T-helper 1 cell treated with Interleukin-12 subunit alpha and Interleukin-12 subunit beta and Interleukin-4 antibody, amounts not matched to agents 30 ng/mL and 1 ng/mL, for 36 hours (primary cell): Measurements from ENCODE around the gene GC. TPM values are rescaled to one million over a fixed set of nuclear protein-coding genes. Genes with fewer than 3 reads are reported as not detected.
"Not testable (repeated sequence)": the region's sequence is repeated elsewhere in the genome, so short reads cannot be mapped to it uniquely, and the experiment has no call there.

Experiments used
- intact Hi-C: fragments of 100-400 bp; cut with micrococcal nuclease; formaldehyde crosslinking; loops from one replicate; pipeline ENCODE4 v1.15.1; 2024
- total RNA-seq: library from RNA; stranded (reverse); gene quantifications from 2 replicates; pipeline ENCODE4 v1.2.3, GENCODE V29; 2022

The GC gene, protein sequence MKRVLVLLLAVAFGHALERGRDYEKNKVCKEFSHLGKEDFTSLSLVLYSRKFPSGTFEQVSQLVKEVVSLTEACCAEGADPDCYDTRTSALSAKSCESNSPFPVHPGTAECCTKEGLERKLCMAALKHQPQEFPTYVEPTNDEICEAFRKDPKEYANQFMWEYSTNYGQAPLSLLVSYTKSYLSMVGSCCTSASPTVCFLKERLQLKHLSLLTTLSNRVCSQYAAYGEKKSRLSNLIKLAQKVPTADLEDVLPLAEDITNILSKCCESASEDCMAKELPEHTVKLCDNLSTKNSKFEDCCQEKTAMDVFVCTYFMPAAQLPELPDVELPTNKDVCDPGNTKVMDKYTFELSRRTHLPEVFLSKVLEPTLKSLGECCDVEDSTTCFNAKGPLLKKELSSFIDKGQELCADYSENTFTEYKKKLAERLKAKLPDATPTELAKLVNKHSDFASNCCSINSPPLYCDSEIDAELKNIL
- total RNA-seq: not detected in 2 replicates

GRCh38 chr4:71783972-71784371, at the start of gene GC:
Gene GC, minus strand, starts transcription at chr4:71784079. Its CDS starts 61 bp downstream, at chr4:71784018.
- intact Hi-C loops: no loop called here

DNA sequence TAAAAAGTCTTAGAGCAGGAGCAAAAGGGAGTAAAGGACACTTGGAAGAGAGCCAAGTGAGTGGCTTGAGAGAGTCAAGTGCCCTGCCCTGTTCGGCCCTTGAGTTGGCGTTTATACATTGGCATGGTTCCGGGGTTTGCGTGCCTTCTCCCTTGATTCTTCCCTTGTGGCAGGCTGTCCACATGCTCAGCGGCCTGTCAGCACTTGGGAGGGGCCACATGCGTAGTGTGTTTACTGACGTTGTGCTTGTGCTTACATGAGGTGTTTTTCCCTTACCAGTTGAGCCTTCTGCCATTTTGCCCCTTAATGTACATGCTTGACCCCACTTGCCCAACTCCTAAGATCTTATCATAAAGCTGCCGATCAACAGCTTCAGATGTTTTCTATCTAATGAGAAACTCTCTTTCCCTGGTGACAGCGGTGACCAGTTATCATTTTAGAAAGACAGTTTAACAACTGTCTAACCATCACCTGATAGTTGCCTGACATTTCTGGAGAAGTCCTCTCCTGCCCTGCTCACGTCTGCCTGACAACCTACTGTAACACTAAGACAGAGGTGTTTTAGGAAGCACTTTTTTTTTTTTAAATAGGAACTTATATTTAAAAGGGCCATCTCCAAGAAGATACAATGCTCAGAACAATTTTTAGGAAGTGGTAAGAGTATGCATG, 49.5 kb upstream of the GC start:
- intact Hi-C loops: no loop called here

GRCh38 chr4:71832049-71832448, 48.2 kb upstream of the GC start:
- intact Hi-C loops: no loop called here

GRCh38 chr4:71830497-71831190, 46.8 kb upstream of the GC start:
- intact Hi-C loops: no loop called here

DNA sequence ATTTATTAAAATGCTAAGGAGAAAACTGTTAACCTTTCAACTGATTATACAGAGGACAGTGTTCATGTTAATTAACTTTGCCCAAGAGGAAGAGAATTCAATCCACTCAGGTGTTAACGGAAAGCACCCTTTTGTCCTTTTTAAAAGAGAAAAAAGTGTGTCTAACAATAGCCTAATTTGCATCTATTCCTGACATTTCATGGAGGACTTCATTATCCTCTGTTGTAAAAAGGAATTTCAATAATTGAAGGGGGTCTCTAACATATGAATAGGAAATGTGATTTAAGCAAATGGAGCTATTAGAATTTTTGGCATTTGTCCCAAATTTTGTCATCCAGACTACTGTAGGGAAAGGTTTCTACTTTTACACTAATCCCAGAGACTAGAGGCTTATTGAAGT, 44.6 kb upstream of the GC start:
- intact Hi-C loops: no loop called here

GRCh38 chr4:71827826-71828225, 43.9 kb upstream of the GC start:
- intact Hi-C loops: no loop called here

- intact Hi-C loops: no loop called here
These were observed 32.9 kb upstream of the GC start for GRCh38 chr4:71816676-71817303.

GRCh38 chr4:71814433-71814832, 30.6 kb upstream of the GC start:
- intact Hi-C loops: no loop called here

DNA sequence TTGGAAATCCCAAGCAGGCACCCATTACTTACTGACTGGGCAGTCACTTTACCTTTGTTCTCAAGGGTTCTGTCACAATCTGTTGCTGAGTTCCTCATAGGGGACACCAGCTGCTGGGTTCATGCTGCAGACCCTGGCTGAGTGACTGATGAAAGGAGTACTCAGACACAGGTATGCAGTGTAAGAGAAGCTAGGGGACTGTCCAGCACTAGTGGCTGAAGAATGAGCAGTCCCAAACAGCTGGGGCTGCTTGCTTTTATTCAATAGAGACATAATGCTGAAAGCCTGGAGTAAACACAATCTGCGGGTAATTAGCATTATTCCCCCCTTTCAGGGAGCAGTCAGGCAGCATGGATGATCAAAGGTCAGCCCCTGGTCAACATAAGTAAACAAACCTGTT, 25.9 kb upstream of the GC start:
- intact Hi-C loops: not testable (repeated sequence)

DNA sequence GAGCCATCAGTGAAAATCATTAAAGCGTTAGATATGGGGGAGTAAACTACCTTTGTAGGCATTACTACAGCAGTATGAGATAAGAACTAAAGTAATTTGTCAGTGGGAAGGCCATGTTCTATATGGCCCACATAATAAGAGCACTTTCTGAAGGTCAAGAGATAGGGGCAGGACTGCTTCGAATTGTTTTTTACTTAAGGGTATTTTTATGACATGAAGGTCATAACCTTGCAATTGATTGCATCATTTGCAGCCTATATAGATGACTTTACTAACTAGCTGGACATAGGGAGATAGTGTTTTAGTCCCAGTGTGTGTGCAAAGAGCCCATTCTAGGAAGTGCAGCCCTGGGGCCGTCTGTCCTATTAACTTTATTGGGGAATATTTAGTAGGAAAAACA, 23.6 kb upstream of the GC start:
- intact Hi-C loops: no loop called here

GRCh38 chr4:71805230-71805629, 21.4 kb upstream of the GC start:
- intact Hi-C loops: not testable (repeated sequence)

DNA sequence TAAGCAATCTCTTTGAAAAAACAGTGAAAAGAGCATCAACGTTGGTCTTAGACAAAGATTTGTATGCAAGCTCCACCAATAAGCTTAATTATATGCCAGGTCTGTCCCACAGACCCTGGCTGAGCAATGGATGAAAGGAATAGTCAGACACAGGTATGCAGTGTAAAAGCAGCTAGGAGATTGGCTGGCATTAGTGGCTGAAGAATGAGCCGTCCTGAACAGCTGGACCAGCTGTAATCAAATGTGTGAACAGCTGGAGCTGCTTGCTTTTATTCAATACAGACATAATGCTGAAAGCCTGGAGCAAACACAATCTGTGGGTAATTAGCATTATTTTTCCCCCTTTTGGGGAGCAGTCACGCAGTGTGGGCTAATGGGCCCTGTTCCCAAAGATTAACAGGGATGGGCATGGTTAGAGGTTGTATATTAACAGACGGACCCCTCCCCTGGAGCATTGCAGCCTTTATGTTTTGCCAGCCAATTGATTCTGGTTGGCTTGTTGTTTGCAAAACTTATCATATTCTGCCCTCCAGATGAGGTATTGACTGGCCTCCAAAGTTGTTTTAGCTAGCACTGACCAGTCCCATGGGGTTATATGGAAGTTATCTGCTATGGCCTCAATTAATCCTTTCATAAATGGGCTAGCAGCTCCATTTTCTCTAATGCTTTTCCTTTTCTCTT, 20.3 kb upstream of the GC start:
- intact Hi-C loops: not testable (repeated sequence)

DNA sequence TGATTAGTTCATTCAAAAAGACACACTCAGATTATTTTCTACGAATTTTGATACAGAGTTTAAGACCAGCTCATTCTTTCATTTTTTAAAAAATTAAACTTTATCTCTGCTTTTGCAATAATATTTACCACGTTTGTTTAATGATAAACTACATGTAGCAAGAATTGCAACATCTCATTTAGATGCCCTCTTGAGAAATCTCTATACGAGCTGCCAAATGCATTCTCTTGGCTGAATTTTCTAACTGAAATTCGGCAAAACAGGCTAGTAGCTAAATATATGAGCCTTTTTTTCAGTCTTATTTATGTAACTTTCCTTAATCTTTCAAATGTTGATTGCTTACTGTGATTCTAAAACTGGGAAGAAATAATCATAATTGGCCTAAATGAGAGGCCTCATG, 2.1 kb upstream of the GC start:
- intact Hi-C loops: no loop called here

GRCh38 chr4:71784569-71785197, 804 bp upstream of the GC start:
- intact Hi-C loops: no loop called here

- intact Hi-C loops: no loop called here
These were observed 6.0 kb downstream of the GC start for GRCh38 chr4:71777891-71778290.

- intact Hi-C loops: no loop called here
These were observed 8.4 kb downstream of the GC start for GRCh38 chr4:71775449-71775848.

DNA sequence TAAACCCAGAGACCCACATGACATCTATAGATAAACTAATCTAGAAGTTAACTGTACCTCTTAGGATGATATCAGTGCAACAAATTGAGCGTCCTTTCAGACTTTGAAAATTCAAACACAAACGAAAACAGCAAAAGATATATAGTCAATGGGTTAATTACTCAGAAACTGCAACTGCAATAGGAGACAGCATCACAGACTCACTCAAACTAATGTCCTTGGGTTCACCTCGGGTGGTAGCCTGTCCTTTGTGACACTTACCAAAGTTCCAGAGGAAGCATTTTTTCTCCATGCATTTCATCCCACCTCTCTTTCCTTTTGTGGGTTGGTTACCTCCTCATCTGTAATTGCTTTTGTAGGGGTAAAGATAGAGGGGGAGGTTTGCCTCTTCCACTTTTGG, 9.7 kb downstream of the GC start:
- intact Hi-C loops: no loop called here

GRCh38 chr4:71773004-71773403, 10.9 kb downstream of the GC start:
- intact Hi-C loops: no loop called here

DNA sequence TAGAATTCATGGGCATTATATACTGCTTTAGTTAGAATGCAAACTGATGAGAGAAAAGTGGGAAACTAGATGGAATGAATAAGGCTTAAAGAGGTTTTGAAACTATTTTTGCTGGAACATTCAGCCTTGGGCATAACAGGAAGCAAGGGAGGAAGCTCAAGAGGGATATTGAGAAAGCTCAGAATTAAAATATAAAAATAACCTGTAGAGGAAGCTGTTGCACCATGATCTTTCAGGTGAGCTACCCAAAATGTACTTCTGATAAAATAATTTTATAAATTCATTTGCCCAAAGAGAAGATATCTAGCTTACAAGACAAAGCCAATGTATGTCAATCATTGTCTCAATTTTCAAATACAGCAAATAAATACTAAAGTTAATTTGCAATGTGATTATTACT, 11.3 kb downstream of the GC start:
- intact Hi-C loops: no loop called here

DNA sequence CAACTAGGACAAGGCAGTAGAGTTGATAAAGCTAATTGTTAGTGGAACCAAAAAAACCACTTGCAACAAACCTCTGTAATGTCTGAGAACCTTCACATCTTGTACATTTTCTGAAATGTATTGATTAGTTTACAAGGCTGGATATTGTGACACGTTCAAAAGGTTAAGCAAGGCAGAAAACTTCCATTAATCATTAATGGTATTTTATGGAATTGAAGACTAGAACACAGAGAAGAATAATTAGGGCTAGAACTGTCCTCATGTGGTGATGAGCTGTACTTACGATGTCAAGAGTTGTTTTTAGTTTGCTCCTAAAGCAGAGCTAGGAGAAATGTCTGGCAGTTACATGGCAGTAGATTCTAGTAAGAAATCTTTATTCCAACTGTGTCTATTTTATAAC, 12.3 kb downstream of the GC start:
- intact Hi-C loops: no loop called here

DNA sequence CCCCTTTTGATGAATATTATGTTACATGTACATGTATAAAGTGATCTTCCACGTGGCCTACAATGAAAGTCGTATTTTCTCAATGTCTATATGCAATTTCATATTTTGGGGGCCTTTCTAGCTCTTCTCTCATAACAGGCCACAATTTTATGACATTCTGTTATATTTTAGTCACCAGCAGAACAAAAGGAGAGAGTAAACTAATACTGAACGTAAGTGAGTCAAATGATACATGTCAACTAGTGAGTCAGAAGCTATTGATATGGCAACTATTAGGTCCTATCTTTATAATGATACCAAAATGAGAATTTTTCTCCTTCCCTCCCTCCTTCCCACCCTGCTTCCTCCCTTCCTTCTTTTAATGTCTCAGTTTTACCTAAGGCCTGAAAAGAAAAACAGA, 14.4 kb downstream of the GC start:
- intact Hi-C loops: no loop called here
